ENCODE results near the gene SCGB3A1.

SCGB3A1 gene

DNA sequence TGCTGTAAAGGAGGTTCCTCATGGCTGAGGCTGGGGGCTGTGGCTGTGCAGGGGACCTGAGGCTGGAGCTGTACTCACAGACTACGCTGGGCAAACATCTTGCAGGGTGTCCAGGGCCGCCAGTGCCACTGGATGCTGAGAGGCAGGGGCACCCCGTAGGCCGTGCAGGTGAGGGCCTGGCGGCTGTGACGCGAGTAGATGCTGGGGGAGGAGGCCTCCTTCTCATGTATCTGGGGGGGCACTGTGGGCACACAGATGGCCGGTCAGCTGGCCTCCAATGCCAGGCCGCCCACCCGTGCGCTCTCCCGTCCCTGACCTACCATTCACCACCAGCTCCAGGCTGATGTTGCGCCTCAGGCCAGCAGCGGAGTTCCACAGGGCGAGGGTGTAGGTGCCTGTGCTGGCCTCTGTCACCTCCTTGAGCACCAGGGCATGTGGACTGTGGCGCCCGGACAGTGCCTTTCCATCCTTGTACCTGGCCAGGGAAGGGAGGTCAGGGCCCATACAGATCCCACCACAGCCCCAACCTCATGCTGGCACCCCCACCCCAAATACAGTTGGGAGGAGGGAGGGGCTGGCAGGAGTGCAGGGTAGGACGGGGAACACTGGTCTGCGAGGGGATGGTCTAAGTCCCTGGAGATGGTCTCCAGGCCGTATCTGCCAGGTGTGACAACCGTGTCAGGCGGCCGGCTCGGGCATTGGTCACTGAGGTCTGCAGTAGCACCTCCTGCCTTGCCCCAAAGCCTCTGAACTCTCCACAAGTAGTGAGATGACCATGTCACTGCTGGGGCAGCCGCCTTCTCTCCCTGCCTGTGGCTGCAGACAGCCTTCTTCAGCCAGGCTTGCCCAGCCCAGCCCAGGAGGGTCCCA, 34.7 kb upstream of the SCGB3A1 start:
- no peak for TF ChIP-seq FOXP2 (optimal IDR thresholded peaks at IDR 0.05; ENCODE audit: borderline replicate concordance, extremely low read depth, extremely low read length, insufficient read depth)
- TF ChIP-seq, protein P1, sequence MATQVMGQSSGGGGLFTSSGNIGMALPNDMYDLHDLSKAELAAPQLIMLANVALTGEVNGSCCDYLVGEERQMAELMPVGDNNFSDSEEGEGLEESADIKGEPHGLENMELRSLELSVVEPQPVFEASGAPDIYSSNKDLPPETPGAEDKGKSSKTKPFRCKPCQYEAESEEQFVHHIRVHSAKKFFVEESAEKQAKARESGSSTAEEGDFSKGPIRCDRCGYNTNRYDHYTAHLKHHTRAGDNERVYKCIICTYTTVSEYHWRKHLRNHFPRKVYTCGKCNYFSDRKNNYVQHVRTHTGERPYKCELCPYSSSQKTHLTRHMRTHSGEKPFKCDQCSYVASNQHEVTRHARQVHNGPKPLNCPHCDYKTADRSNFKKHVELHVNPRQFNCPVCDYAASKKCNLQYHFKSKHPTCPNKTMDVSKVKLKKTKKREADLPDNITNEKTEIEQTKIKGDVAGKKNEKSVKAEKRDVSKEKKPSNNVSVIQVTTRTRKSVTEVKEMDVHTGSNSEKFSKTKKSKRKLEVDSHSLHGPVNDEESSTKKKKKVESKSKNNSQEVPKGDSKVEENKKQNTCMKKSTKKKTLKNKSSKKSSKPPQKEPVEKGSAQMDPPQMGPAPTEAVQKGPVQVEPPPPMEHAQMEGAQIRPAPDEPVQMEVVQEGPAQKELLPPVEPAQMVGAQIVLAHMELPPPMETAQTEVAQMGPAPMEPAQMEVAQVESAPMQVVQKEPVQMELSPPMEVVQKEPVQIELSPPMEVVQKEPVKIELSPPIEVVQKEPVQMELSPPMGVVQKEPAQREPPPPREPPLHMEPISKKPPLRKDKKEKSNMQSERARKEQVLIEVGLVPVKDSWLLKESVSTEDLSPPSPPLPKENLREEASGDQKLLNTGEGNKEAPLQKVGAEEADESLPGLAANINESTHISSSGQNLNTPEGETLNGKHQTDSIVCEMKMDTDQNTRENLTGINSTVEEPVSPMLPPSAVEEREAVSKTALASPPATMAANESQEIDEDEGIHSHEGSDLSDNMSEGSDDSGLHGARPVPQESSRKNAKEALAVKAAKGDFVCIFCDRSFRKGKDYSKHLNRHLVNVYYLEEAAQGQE (IDR thresholded peaks at IDR 0.05; ENCODE audit: insufficient read depth in 1 of 2, low read depth in 2 of 2, low read length in 2 of 2), result no peak
- no peak for TF ChIP-seq POLR2AphosphoS5 (IDR thresholded peaks at IDR 0.05; ENCODE audit: low read depth, low read length)
- TF ChIP-seq SIN3A (IDR thresholded peaks at IDR 0.05; ENCODE audit: borderline replicate concordance, insufficient read depth, low read length), result no peak
- no peak for TF ChIP-seq TAF1 (IDR thresholded peaks at IDR 0.05; ENCODE audit: borderline replicate concordance, insufficient read depth, low read length)

GRCh38 chr5:180625125-180625790, 34.0 kb upstream of the SCGB3A1 start:
- TF ChIP-seq SIN3A (IDR thresholded peaks at IDR 0.05; ENCODE audit: borderline replicate concordance, insufficient read depth, low read length), result no peak
- TF ChIP-seq, protein P1 (IDR thresholded peaks at IDR 0.05; ENCODE audit: insufficient read depth in 1 of 2, low read depth in 2 of 2, low read length in 2 of 2), result no peak
- no peak for TF ChIP-seq POLR2AphosphoS5 (IDR thresholded peaks at IDR 0.05; ENCODE audit: low read depth, low read length)
- TF ChIP-seq TAF1 (IDR thresholded peaks at IDR 0.05; ENCODE audit: borderline replicate concordance, insufficient read depth, low read length), result no peak
- no peak for TF ChIP-seq FOXP2 (optimal IDR thresholded peaks at IDR 0.05; ENCODE audit: borderline replicate concordance, extremely low read depth, extremely low read length, insufficient read depth)

- TF ChIP-seq TAF1 (IDR thresholded peaks at IDR 0.05; ENCODE audit: borderline replicate concordance, insufficient read depth, low read length) (no peak), FOXP2 (optimal IDR thresholded peaks at IDR 0.05; ENCODE audit: borderline replicate concordance, extremely low read depth, extremely low read length, insufficient read depth) (no peak), POLR2AphosphoS5 (IDR thresholded peaks at IDR 0.05; ENCODE audit: low read depth, low read length) (no peak), SIN3A (IDR thresholded peaks at IDR 0.05; ENCODE audit: borderline replicate concordance, insufficient read depth, low read length) (no peak)
- TF ChIP-seq, protein P1 (IDR thresholded peaks at IDR 0.05; ENCODE audit: insufficient read depth in 1 of 2, low read depth in 2 of 2, low read length in 2 of 2), result no peak
Measured at GRCh38 chr5:180624587-180624986, 33.3 kb upstream of the SCGB3A1 start.

GRCh38 chr5:180623844-180624243, 32.5 kb upstream of the SCGB3A1 start:
- TF ChIP-seq, protein P1 (IDR thresholded peaks at IDR 0.05; ENCODE audit: insufficient read depth in 1 of 2, low read depth in 2 of 2, low read length in 2 of 2), result no peak
- TF ChIP-seq POLR2AphosphoS5 (IDR thresholded peaks at IDR 0.05; ENCODE audit: low read depth, low read length) (no peak), TAF1 (IDR thresholded peaks at IDR 0.05; ENCODE audit: borderline replicate concordance, insufficient read depth, low read length) (no peak), SIN3A (IDR thresholded peaks at IDR 0.05; ENCODE audit: borderline replicate concordance, insufficient read depth, low read length) (no peak), FOXP2 (optimal IDR thresholded peaks at IDR 0.05; ENCODE audit: borderline replicate concordance, extremely low read depth, extremely low read length, insufficient read depth) (no peak)

Measured in PFSK-1 (cell line).